ENCODE data around the gene KIF1A. TPM values are rescaled to one million over a fixed set of nuclear protein-coding genes. Genes with fewer than 3 reads are reported as not detected.
"Not testable (repeated sequence)": the region's sequence is repeated elsewhere in the genome, so short reads cannot be mapped to it uniquely, and the experiment has no call there.

Gene KIF1A
- total and polyA plus RNA-seq, 8 donors, result 32.4 to 76.0 (median 62.1) TPM

DNA sequence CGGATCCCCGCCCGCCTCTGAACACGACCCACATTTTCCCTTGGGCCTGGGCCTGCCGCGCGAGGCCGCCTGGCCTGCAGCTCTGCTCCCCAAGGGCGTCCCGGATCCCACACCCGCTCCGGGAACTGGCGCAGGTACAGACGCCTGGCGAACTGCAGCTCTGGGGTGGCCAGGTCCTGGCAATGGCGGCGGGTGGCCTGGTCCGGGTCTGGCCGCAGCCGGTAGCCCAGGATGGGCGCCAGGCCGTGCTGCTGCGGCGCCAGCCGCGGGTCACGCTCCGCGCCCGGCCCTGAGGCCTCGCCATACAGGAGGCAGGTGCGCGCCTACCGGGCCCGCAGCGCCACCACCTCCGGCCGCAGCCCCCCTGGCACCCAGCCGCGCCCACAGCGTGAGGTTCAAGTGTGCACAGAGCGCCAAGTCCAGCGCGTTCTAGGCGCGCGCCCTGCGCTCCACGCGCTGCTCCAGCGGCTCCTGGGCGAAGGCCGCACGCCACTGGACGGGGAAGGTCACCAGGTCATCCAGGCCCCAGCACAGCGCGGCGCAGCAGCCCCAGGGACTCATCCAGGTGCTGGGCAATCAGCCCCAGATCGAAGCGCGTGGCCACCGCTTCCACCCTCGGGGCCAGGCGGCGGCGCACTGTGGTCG lies 118.8 kb downstream of the KIF1A start:
- no peak for ATAC-seq

DNA sequence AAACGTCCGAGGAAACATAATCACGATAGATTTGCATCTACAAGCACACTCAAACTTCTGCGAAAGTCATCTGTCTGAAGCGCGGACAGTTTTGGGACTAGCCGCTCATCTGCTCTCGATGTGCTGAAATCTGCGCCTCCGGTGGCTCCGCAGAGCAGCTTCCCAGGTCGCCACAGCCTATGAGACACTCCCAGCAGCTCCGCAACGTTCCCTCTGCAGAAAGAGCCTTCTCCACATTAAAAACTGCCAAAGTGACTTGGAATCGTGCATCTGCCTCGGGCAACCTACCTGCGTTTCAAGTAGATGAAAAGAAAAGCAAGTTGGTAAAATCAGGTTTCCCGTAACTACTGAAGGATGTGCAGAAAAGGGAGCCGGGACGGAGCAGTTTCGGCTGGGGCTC lies 119.4 kb downstream of the KIF1A start:
- not testable (repeated sequence) for FAIRE-seq, H3K4me3 ChIP-seq, H3K27ac ChIP-seq, DNase-seq, H3K27me3 ChIP-seq, H3K36me3 ChIP-seq, H3K9me3 ChIP-seq, H3K4me1 ChIP-seq, ATAC-seq
- intact Hi-C loops (cut with DNase I), result loop anchor here in 1 of 3 donors (10.0 kb wide), 1 partner anchor 56 kb away; no protein-coding TSS in a partner anchor
- 53 to 63% methylated on average over 17 to 18 of the region's 21 CpGs for WGBS, 2 donors

More for the DNA sequence above, 118.8 kb downstream of the KIF1A start:
- intact Hi-C loops (cut with DNase I), result loop anchor here in 1 of 3 donors (10.0 kb wide), 1 partner anchor 56 kb away; no protein-coding TSS in a partner anchor
- Histone ChIP-seq H3K4me1 (no peaks in the 10 kb centered on the region), H3K36me3 (no peaks in the 10 kb centered on the region), H3K4me3 (no peak overlapping the region), H3K27ac (no peak overlapping the region), H3K9me3 (no peaks in the 10 kb centered on the region), H3K27me3 (no peaks in the 10 kb centered on the region)
- TF ChIP-seq, protein P1, sequence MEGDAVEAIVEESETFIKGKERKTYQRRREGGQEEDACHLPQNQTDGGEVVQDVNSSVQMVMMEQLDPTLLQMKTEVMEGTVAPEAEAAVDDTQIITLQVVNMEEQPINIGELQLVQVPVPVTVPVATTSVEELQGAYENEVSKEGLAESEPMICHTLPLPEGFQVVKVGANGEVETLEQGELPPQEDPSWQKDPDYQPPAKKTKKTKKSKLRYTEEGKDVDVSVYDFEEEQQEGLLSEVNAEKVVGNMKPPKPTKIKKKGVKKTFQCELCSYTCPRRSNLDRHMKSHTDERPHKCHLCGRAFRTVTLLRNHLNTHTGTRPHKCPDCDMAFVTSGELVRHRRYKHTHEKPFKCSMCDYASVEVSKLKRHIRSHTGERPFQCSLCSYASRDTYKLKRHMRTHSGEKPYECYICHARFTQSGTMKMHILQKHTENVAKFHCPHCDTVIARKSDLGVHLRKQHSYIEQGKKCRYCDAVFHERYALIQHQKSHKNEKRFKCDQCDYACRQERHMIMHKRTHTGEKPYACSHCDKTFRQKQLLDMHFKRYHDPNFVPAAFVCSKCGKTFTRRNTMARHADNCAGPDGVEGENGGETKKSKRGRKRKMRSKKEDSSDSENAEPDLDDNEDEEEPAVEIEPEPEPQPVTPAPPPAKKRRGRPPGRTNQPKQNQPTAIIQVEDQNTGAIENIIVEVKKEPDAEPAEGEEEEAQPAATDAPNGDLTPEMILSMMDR (IDR thresholded peaks at IDR 0.05), result no peak
- peak in 3 of 6 donors; percentile 36 to 78 (median 56) for DNase-seq
- 65 to 66% methylated on average over 65 to 67 of the region's 67 CpGs for WGBS, 2 donors
- FAIRE-seq, result no peak

DNA sequence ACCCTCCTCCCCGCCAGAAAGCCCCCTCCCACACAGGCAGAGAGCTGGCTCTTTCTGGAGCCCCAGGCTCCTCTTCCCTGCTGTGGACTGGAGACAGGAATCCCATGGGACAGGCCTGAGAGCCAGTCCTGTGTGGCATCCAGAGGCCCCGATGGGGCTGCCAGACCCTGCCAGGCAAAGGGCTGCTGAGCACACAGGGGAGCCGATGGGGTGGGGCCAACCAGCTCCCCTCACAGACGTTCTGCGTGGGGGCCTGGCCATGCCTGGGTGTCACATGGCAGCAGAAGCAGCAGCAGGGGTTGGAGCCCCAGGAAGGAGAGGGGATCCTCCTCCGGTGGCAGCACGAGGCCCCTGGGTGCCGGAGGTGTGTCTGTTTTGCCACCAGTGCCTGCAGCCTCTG lies 120.2 kb downstream of the KIF1A start:
- peak in 4 of 6 donors; percentile 16 to 54 (median 34) for DNase-seq
- not testable (repeated sequence) for H3K36me3 ChIP-seq, H3K27ac ChIP-seq, FAIRE-seq, H3K27me3 ChIP-seq, H3K4me1 ChIP-seq, H3K4me3 ChIP-seq, H3K9me3 ChIP-seq
- WGBS, 2 donors, result 19 to 20% methylated on average over 8 of the region's 8 CpGs
- intact Hi-C loops (cut with DNase I), result loop anchor here in 1 of 3 donors (10.0 kb wide), 1 partner anchor 55 kb away; no protein-coding TSS in a partner anchor
- ATAC-seq, result peak in 1 of 4 donors; percentile 7

DNA sequence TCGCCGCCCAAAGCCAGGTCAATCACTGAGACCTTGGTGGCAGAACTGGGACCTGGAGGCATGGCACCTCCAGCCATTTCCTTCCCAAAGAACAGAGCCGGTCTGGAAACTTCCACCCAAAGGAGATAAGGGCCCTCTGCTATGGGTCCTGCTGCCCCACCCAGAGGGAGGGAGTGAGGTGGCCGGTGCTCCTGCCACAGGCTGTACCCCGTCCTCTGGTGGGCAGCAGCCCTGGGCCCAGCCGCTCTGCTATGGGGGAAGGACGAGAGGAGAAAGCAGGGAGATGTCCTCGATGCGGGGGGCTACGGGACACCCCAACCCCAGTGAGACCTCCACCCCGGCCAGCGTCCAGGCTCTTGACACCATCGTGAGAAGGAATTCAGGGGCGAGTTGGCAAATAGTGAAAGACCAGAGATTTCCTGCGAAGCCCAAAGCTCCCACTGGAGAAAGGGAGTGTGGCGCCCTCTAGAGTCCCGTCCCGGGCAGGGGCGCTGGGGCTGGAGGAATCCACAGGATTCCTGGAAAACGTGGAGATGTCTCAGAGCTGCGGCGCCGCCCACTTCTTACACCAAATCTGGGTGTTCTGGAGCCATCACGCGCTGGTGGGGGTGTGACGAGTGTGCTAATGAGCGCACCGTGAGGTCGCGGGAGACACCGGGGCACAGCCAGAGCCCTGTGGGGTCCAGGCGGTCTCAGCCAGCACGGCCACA lies 121.0 kb downstream of the KIF1A start:
- H3K4me1 ChIP-seq; FAIRE-seq; intact Hi-C loops (cut with DNase I); H3K36me3 ChIP-seq; H3K9me3 ChIP-seq; H3K27me3 ChIP-seq; H3K27ac ChIP-seq; H3K4me3 ChIP-seq: not testable (repeated sequence)
- peak; percentile 80 to 91 (median 84) for ATAC-seq
- WGBS, 2 donors, result 51 to 56% methylated on average over 5 to 6 of the region's 33 CpGs
- peak in 5 of 6 donors; percentile 21 to 82 (median 43) for DNase-seq

DNA sequence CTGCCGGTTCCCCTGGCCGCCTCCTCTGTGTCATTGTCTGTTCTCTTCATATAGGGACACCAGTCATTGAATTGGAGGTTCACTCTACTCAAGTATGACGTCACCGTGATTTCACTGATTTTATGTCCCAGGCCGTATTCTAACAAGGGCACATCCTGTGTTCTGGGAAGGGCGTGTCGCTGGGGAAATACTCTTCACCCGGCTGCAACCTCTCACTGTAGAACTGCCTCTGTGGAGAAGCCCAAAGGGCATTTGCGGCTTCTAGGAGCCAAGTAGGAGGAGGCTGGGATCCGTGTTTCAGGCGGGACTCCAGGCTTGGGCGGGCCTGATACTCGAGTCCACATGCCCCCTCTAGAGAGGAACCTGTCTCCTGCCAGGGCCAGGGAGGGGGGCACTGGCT lies 123.5 kb downstream of the KIF1A start:
- H3K36me3 ChIP-seq; FAIRE-seq; H3K4me1 ChIP-seq; ATAC-seq; DNase-seq; H3K27ac ChIP-seq; H3K27me3 ChIP-seq; H3K4me3 ChIP-seq; H3K9me3 ChIP-seq; intact Hi-C loops (cut with DNase I): not testable (repeated sequence)
- 44 to 80% methylated on average over 3 to 5 of the region's 13 CpGs for WGBS, 2 donors

DNA sequence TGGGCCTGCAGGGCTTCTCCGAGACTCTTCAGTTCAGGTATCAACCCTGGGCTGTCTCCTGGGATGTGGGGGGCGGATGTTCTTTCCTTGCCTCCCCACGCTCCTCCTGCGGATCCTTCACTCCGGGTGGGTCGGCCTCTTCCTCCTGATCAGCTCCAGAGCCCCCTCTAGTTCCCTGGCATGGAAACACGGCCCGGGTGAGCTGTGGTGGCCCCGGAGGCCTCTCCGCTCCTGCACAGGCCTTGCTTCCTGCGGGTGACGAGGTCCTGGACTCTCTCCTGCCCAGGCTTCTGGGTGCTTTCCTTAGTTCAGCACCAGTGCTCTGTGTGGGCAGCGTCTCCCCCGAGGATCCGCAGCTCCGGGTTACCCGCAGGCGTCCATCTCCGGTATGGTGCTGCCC lies 124.4 kb downstream of the KIF1A start:
- H3K27ac ChIP-seq; H3K36me3 ChIP-seq; intact Hi-C loops (cut with DNase I); FAIRE-seq; H3K4me3 ChIP-seq; H3K27me3 ChIP-seq; H3K9me3 ChIP-seq; DNase-seq; ATAC-seq; H3K4me1 ChIP-seq: not testable (repeated sequence)
- no CpG with 5 or more reads among the region's 19 CpGs for WGBS, 2 donors

DNA sequence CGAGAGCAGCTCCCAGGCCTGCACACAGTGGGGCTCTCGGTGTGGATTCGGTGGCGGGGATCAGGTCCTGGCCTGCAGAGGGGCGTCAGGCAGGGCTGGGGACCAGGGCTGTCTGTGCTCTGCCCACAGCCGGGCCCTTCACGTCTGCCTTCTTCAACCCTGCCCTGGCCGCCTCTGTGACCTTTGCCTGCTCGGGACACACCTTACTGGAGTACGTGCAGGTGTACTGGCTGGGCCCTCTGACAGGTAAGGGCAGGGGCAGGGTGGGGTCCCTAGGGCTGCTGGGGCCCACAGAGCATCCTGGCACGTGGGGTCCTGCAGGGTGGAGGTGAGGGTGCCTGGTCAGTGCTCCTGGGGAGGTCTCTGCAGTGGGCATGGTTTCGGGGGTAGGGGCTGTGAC lies 125.7 kb downstream of the KIF1A start:
- ATAC-seq, result peak in 1 of 4 donors; percentile 19
- 87% methylated on average over 2 of the region's 12 CpGs; no CpG with 5 or more reads in 1 of the 2 donors for WGBS, 2 donors
- H3K4me3 ChIP-seq; H3K4me1 ChIP-seq; intact Hi-C loops (cut with DNase I); H3K9me3 ChIP-seq; FAIRE-seq; DNase-seq; H3K27ac ChIP-seq; H3K36me3 ChIP-seq; H3K27me3 ChIP-seq: not testable (repeated sequence)

DNA sequence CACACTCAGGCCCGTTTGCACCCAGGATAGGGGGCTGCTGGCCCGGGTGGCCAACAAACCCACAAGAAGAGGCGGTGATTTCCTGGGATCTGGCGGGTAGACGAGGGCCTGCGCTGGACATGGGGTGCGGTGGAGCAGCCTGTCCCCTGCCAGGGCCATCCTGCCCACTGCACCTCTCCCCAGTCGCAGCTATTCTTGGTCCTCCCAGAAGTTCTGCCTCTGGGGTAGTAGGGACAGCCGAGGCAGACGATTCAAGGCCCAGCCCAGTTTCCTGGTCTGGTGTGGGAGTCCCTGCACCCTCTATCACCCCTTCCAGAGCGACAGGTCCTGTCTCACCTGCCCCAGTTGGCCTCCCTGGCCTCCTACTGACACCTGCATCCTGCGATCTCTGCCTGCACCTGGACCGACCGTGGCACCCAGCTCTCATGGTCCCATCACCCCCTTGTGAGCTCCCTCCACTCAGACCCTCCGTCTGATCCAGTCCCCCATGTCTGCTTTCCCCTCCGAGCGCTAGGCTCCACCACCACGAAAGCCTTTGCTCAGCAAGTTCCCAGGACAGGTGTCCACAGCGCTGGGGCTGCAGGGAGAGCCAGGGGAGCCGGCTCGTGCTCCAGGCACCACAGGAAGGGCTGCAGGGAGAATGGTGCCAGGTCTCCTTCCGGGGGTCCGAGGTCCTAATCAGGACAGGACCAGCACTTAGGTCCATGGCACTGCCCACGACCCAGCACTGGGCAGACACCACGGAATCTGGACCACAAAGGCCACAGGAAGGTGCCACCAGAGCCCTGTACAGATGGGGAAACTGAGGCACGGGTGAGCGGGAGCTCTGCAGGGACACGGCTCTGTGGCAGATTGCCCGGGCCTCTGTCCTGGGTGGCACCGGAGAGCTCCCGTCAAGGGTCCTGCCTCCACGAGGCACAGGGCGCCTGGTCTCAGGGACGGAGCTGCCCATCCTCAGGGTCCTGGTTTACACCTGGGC lies 127.1 kb downstream of the KIF1A start:
- 26 to 34% methylated on average over 9 to 16 of the region's 34 CpGs for WGBS, 2 donors
- DNase-seq, result peak in 5 of 6 donors; percentile 17 to 65 (median 31)

DNA sequence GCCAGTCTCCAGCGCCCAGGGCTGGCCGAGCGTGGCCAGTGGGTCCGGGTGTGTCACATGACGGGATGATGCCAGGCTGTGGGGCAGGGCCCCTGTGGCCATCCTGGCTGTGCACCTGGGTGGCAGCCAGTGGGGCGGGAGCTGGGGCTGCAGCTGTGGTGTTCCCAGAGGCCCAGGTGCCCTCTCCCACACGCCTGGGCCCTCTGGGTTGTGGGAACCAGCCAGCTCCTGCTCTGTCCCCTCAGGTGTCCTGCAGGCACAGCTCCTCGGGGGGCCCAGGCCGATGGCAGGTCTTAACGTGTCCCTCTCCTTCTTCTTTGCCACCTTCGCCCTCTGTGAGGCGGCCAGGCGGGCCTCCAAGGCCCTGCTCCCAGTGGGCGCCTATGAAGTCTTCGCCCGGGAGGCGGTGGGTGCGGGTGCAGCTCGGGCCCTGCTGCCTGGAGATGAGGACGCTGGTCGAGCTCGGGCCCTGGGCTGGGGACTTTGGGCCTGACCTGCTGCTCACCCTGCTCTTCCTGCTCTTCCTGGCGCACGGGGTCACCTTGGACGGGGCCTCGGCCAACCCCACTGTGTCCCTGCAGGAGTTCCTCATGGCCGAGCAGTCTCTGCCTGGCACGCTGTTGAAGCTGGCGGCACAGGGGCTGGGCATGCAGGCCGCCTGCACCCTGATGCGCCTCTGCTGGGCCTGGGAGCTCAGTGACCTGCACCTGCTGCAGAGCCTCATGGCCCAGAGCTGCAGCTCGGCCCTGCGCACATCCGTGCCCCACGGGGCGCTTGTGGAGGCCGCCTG lies 128.2 kb downstream of the KIF1A start, which contains the start of gene AQP12A:
Gene AQP12A, plus strand, starts transcription at position 236 of the 790 bp plus-strand sequence. Its CDS starts 48 bp downstream, at position 284.
- intact Hi-C loops (cut with DNase I); FAIRE-seq; H3K9me3 ChIP-seq; H3K36me3 ChIP-seq; H3K4me1 ChIP-seq; H3K27me3 ChIP-seq: not testable (repeated sequence)
- WGBS, 2 donors, result 38 to 45% methylated on average over 22 to 32 of the region's 37 CpGs
- DNase-seq (peak in 5 of 6 donors; percentile 55 to 86 (median 81)), ATAC-seq (peak; percentile 72 to 84 (median 80))
- Histone ChIP-seq H3K27ac (peak within 1 kb of the TSS in 2 of 4 donors; percentile 48 to 50), H3K4me3 (peak within 1 kb of the TSS in 1 of 4 donors; percentile 29)

More for the DNA sequence above, 127.1 kb downstream of the KIF1A start:
- H3K27ac ChIP-seq; H3K27me3 ChIP-seq; H3K36me3 ChIP-seq; H3K9me3 ChIP-seq; H3K4me1 ChIP-seq; intact Hi-C loops (cut with DNase I); FAIRE-seq: not testable (repeated sequence)
- H3K4me3 ChIP-seq, result peak overlapping the region in 1 of 4 donors; percentile 29
- peak in 2 of 4 donors; percentile 2 to 24 for ATAC-seq
